HG03108 (cell line): ENCODE results near the gene RPP21.
"Not testable (repeated sequence)": the region's sequence is repeated elsewhere in the genome, so short reads cannot be mapped to it uniquely, and the experiment has no call there.

Experiments used
- ATAC-seq: cut with Tn5 transposase; IDR thresholded peaks from one replicate; pipeline ENCODE4 v1.9.1; 2021; ENCODE audit warnings: moderate library complexity; ENCODE audit not compliant: unreplicated experiment

The RPP21 gene

GRCh38 chr6:30329331-30329730 is 15.6 kb upstream of the RPP21 start:
- ATAC-seq: no peak

- no peak for ATAC-seq
These were observed 13.0 kb upstream of the RPP21 start for GRCh38 chr6:30331981-30332380.

GRCh38 chr6:30334075-30334783 is 10.7 kb upstream of the RPP21 start:
- ATAC-seq: no peak

GRCh38 chr6:30340589-30341054 is 4.3 kb upstream of the RPP21 start:
- ATAC-seq: no peak

- no peak for ATAC-seq
These were observed 3.7 kb upstream of the RPP21 start for GRCh38 chr6:30341218-30341617.

- ATAC-seq: no peak
These were observed 3.2 kb upstream of the RPP21 start for GRCh38 chr6:30341728-30342127.

GRCh38 chr6:30344191-30344867 is 627 bp upstream of the RPP21 start:
- no peak for ATAC-seq

GRCh38 chr6:30345852-30346251 is 896 bp downstream of the RPP21 start:
- ATAC-seq: no peak

- ATAC-seq: no peak
These were observed 4.0 kb downstream of the RPP21 start for GRCh38 chr6:30348957-30349356.

- no peak for ATAC-seq
These were observed 4.6 kb downstream of the RPP21 start for GRCh38 chr6:30349421-30350177.

- ATAC-seq: no peak
These were observed 5.6 kb downstream of the RPP21 start for GRCh38 chr6:30350524-30350923.

- ATAC-seq: no peak
These were observed 7.6 kb downstream of the RPP21 start for GRCh38 chr6:30352550-30352949.

GRCh38 chr6:30355281-30355680 is 10.3 kb downstream of the RPP21 start:
- ATAC-seq: no peak

GRCh38 chr6:30356536-30356935 is 11.6 kb downstream of the RPP21 start:
- ATAC-seq: no peak

GRCh38 chr6:30357678-30358540 is 13.0 kb downstream of the RPP21 start:
- ATAC-seq: no peak

- ATAC-seq: no peak
These were observed 14.3 kb downstream of the RPP21 start for GRCh38 chr6:30359276-30359675.

- ATAC-seq: no peak
These were observed 15.2 kb downstream of the RPP21 start for GRCh38 chr6:30360139-30360538.

GRCh38 chr6:30361661-30362060 is 16.7 kb downstream of the RPP21 start:
- ATAC-seq: no peak

GRCh38 chr6:30363459-30363858 is 18.5 kb downstream of the RPP21 start:
- ATAC-seq: no peak

- no peak for ATAC-seq
These were observed 19.6 kb downstream of the RPP21 start for GRCh38 chr6:30364591-30364990.

- not testable (repeated sequence) for ATAC-seq
These were observed 24.3 kb downstream of the RPP21 start for GRCh38 chr6:30369280-30369679.
